ENCODE data around the gene D2HGDH. TPM values are rescaled to one million over a fixed set of nuclear protein-coding genes. Genes with fewer than 3 reads are reported as not detected.
A peak's percentile ranks its signal among the peaks of the same experiment; 100 is the strongest.

The D2HGDH gene
- total and polyA plus RNA-seq, 2 of the 13 experiments (the other 11 are each of a cell fraction or from before 2014, with no cell fraction given): 19.2 to 20.3 TPM

DNA sequence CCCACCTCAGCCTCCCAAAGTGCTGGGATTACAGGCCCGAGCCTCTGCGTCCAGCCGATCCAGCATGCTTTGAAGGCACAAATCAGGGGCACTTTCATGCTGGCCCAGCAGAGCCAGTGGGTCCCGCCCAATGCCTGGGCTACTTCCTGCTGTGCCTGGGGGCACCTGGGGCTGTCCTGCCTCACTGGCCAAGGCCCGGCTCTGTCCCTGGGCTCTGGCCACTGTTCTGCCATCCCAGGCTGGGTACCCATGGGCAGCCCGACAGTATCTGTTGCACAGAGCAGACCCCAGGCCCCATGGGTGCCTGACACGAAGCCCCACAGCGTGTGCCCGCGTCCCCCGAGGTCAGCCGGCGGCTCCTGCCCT is 35.4 kb downstream of the D2HGDH start (continued):
- TF ChIP-seq, protein P1, sequence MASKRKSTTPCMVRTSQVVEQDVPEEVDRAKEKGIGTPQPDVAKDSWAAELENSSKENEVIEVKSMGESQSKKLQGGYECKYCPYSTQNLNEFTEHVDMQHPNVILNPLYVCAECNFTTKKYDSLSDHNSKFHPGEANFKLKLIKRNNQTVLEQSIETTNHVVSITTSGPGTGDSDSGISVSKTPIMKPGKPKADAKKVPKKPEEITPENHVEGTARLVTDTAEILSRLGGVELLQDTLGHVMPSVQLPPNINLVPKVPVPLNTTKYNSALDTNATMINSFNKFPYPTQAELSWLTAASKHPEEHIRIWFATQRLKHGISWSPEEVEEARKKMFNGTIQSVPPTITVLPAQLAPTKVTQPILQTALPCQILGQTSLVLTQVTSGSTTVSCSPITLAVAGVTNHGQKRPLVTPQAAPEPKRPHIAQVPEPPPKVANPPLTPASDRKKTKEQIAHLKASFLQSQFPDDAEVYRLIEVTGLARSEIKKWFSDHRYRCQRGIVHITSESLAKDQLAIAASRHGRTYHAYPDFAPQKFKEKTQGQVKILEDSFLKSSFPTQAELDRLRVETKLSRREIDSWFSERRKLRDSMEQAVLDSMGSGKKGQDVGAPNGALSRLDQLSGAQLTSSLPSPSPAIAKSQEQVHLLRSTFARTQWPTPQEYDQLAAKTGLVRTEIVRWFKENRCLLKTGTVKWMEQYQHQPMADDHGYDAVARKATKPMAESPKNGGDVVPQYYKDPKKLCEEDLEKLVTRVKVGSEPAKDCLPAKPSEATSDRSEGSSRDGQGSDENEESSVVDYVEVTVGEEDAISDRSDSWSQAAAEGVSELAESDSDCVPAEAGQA (IDR thresholded peaks at IDR 0.05; ENCODE audit: low read depth): no peak
- TF ChIP-seq, protein P1 (CRISPR knock-in tag; IDR thresholded peaks at IDR 0.05; ENCODE audit: borderline replicate concordance): peak; percentile 70; the same call in 1 of the 2 replicates
- TF ChIP-seq TOE1 (CRISPR knock-in tag; IDR thresholded peaks at IDR 0.05): 0 out of 2 replicates have a peak, but pooled peaks have one; percentile 21
- no peak for TF ChIP-seq SMARCC2 (IDR thresholded peaks at IDR 0.05)
- TF ChIP-seq ZNF33B (CRISPR knock-in tag; IDR thresholded peaks at IDR 0.05): no peak
- TF ChIP-seq GABPB1 (CRISPR knock-in tag; IDR thresholded peaks at IDR 0.05): 0 out of 2 replicates have a peak, but pooled peaks have one; percentile 10
- TF ChIP-seq RARA (CRISPR knock-in tag; IDR thresholded peaks at IDR 0.05): peak; percentile 36; the same call in 1 of the 2 replicates
- TF ChIP-seq ZNF766 (CRISPR knock-in tag; IDR thresholded peaks at IDR 0.05; ENCODE audit: borderline replicate concordance): 0 out of 2 replicates have a peak, but pooled peaks have one; percentile 16
- peak; percentile 67 for TF ChIP-seq HNRNPL (IDR thresholded peaks at IDR 0.05; ENCODE audit: low read depth, low read length)

Data from HepG2 (cell line).